Memory B cell (primary cell): ENCODE measurements around the gene PLXNB2.
A peak's percentile ranks its signal among the peaks of the same experiment; 100 is the strongest.
"Not testable (repeated sequence)": the region's sequence is repeated elsewhere in the genome, so short reads cannot be mapped to it uniquely, and the experiment has no call there.

Source experiments
- ATAC-seq: fragments of 150-1000 bp; cut with Tn5 transposase; 2 replicates; pipeline ENCODE4 v1.10.0; 2021; ENCODE audit warnings: low read depth, mild to moderate bottlenecking, moderate library complexity
- DNase-seq, 2 donors: peaks; one replicate each; pipeline ENCODE4 v3.0.0; 2022; ENCODE audit warnings: low spot score in 2 of 2
- H3K27ac Mint-ChIP-seq: one replicate; pipeline ENCODE4 v1.8.0; 2022; ENCODE audit warnings: mild to moderate bottlenecking, moderate library complexity, mixed read lengths
- H3K27me3 Mint-ChIP-seq: one replicate; pipeline ENCODE4 v1.8.0; 2022; ENCODE audit warnings: mixed read lengths
- H3K36me3 Mint-ChIP-seq: one replicate; pipeline ENCODE4 v1.8.0; 2022; ENCODE audit warnings: mild to moderate bottlenecking, mixed read lengths
- H3K4me1 Mint-ChIP-seq: one replicate; pipeline ENCODE4 v1.8.0; 2022; ENCODE audit warnings: mixed read lengths
- H3K4me3 Mint-ChIP-seq: one replicate; pipeline ENCODE4 v1.8.0; 2022; ENCODE audit warnings: mild to moderate bottlenecking, moderate library complexity, mixed read lengths
- H3K9me3 Mint-ChIP-seq: one replicate; pipeline ENCODE4 v1.8.0; 2022; ENCODE audit warnings: mixed read lengths

PLXNB2 gene

GRCh38 chr22:50277761-50278160, 29.7 kb downstream of the PLXNB2 start:
- Mint-ChIP-seq H3K4me3 (no peak overlapping the region), H3K9me3 (no peaks in the 10 kb centered on the region), H3K27ac (no peak overlapping the region), H3K4me1 (peaks cover 9% of the 10 kb centered on the region), H3K27me3 (peaks cover under 1% of the 10 kb centered on the region), H3K36me3 (no peaks in the 10 kb centered on the region)
- DNase-seq, result no peak
- no peak for ATAC-seq

GRCh38 chr22:50276143-50276542, 31.3 kb downstream of the PLXNB2 start:
- peak; percentile 30 to 79 for DNase-seq
- H3K4me3 Mint-ChIP-seq, result no peak overlapping the region
- H3K27ac Mint-ChIP-seq, result no peak overlapping the region
- peaks cover 2% of the 10 kb centered on the region for H3K27me3 Mint-ChIP-seq
- H3K4me1 Mint-ChIP-seq, result peaks cover 9% of the 10 kb centered on the region
- H3K36me3 Mint-ChIP-seq, result no peaks in the 10 kb centered on the region
- peak; percentile 74 for ATAC-seq
- H3K9me3 Mint-ChIP-seq, result no peaks in the 10 kb centered on the region

- DNase-seq, result no peak
- ATAC-seq, result no peak
- Mint-ChIP-seq H3K9me3 (no peaks in the 10 kb centered on the region), H3K4me1 (peaks cover 12% of the 10 kb centered on the region), H3K36me3 (no peaks in the 10 kb centered on the region), H3K27ac (no peak overlapping the region), H3K27me3 (peaks cover 2% of the 10 kb centered on the region), H3K4me3 (no peak overlapping the region)
Measured at GRCh38 chr22:50275181-50276055, 32.0 kb downstream of the PLXNB2 start.

- Mint-ChIP-seq H3K4me1 (peaks cover 12% of the 10 kb centered on the region), H3K27me3 (peaks cover 2% of the 10 kb centered on the region), H3K36me3 (no peaks in the 10 kb centered on the region), H3K4me3 (no peak overlapping the region), H3K9me3 (no peaks in the 10 kb centered on the region), H3K27ac (no peak overlapping the region)
- ATAC-seq (no peak), DNase-seq (no peak)
Measured at GRCh38 chr22:50274771-50275170, 32.7 kb downstream of the PLXNB2 start.

GRCh38 chr22:50274311-50274710, 33.1 kb downstream of the PLXNB2 start:
- H3K4me3 Mint-ChIP-seq, result no peak overlapping the region
- ATAC-seq, result peak; percentile 20
- no peak for DNase-seq

GRCh38 chr22:50273781-50274180, 33.7 kb downstream of the PLXNB2 start:
- not testable (repeated sequence) for H3K4me3 Mint-ChIP-seq

More at GRCh38 chr22:50274311-50274710, 33.1 kb downstream of the PLXNB2 start:
- no peak overlapping the region for H3K27ac Mint-ChIP-seq
- H3K27me3 Mint-ChIP-seq, result peaks cover 2% of the 10 kb centered on the region
- H3K9me3 Mint-ChIP-seq, result no peaks in the 10 kb centered on the region
- no peaks in the 10 kb centered on the region for H3K36me3 Mint-ChIP-seq
- H3K4me1 Mint-ChIP-seq, result peaks cover 12% of the 10 kb centered on the region

GRCh38 chr22:50273352-50273751, 34.1 kb downstream of the PLXNB2 start:
- not testable (repeated sequence) for H3K4me3 Mint-ChIP-seq, H3K27ac Mint-ChIP-seq, H3K36me3 Mint-ChIP-seq, DNase-seq, ATAC-seq, H3K27me3 Mint-ChIP-seq, H3K9me3 Mint-ChIP-seq
- H3K4me1 Mint-ChIP-seq, result peaks cover 15% of the 10 kb centered on the region

More at GRCh38 chr22:50273781-50274180, 33.7 kb downstream of the PLXNB2 start:
- not testable (repeated sequence) for H3K27me3 Mint-ChIP-seq, ATAC-seq, DNase-seq, H3K9me3 Mint-ChIP-seq, H3K27ac Mint-ChIP-seq, H3K36me3 Mint-ChIP-seq
- peaks cover 12% of the 10 kb centered on the region for H3K4me1 Mint-ChIP-seq

- no peak overlapping the region for H3K27ac Mint-ChIP-seq
- peaks cover 15% of the 10 kb centered on the region for H3K4me1 Mint-ChIP-seq
- H3K36me3 Mint-ChIP-seq, result no peaks in the 10 kb centered on the region
- no peaks in the 10 kb centered on the region for H3K9me3 Mint-ChIP-seq
- ATAC-seq (no peak), DNase-seq (no peak)
- peak overlapping the region; percentile 21 for H3K4me3 Mint-ChIP-seq
- peaks cover 2% of the 10 kb centered on the region for H3K27me3 Mint-ChIP-seq
Measured at GRCh38 chr22:50272044-50272802, 35.2 kb downstream of the PLXNB2 start.

- ATAC-seq, result peak; percentile 23
- peaks cover 2% of the 10 kb centered on the region for H3K27me3 Mint-ChIP-seq
- H3K4me1 Mint-ChIP-seq, result peaks cover 15% of the 10 kb centered on the region
- peak; percentile 55 to 60 for DNase-seq
- peak overlapping the region; percentile 27 for H3K4me3 Mint-ChIP-seq
- H3K27ac Mint-ChIP-seq, result no peak overlapping the region
- no peaks in the 10 kb centered on the region for H3K36me3 Mint-ChIP-seq
- no peaks in the 10 kb centered on the region for H3K9me3 Mint-ChIP-seq
Measured at GRCh38 chr22:50271519-50271970, 35.9 kb downstream of the PLXNB2 start.

- H3K4me3 Mint-ChIP-seq, result peak overlapping the region; percentile 80
- no peaks in the 10 kb centered on the region for H3K36me3 Mint-ChIP-seq
- H3K9me3 Mint-ChIP-seq, result no peaks in the 10 kb centered on the region
- H3K27me3 Mint-ChIP-seq, result peaks cover 2% of the 10 kb centered on the region
- H3K27ac Mint-ChIP-seq, result no peak overlapping the region
- DNase-seq, result peak; percentile 51 to 76
- H3K4me1 Mint-ChIP-seq, result peaks cover 13% of the 10 kb centered on the region
- peak; percentile 45 for ATAC-seq
Measured at GRCh38 chr22:50270666-50271394, 36.6 kb downstream of the PLXNB2 start.

GRCh38 chr22:50269970-50270665, 37.3 kb downstream of the PLXNB2 start, which contains the start of gene MAPK11:
TSS of gene MAPK11 (minus strand) at chr22:50270380. CDS start at chr22:50270292, 88 bp downstream.
- Mint-ChIP-seq H3K9me3 (no peaks in the 10 kb centered on the region), H3K4me3 (peak within 1 kb of the TSS; percentile 80), H3K27me3 (peaks cover 4% of the 10 kb centered on the region), H3K36me3 (no peaks in the 10 kb centered on the region), H3K27ac (no peak within 1 kb of the TSS), H3K4me1 (peaks cover 14% of the 10 kb centered on the region)
- DNase-seq (peak; percentile 54 to 64), ATAC-seq (peak; percentile 62)

GRCh38 chr22:50269573-50269969, 37.9 kb downstream of the PLXNB2 start:
- H3K27me3 Mint-ChIP-seq, result peaks cover 5% of the 10 kb centered on the region
- peaks cover 15% of the 10 kb centered on the region for H3K4me1 Mint-ChIP-seq
- no peaks in the 10 kb centered on the region for H3K36me3 Mint-ChIP-seq
- peak overlapping the region; percentile 59 for H3K4me3 Mint-ChIP-seq
- H3K9me3 Mint-ChIP-seq, result no peaks in the 10 kb centered on the region
- no peak for ATAC-seq
- no peak overlapping the region for H3K27ac Mint-ChIP-seq
- no peak for DNase-seq

GRCh38 chr22:50268655-50269113, 38.8 kb downstream of the PLXNB2 start:
- Mint-ChIP-seq H3K27ac (no peak overlapping the region), H3K4me1 (peaks cover 10% of the 10 kb centered on the region), H3K27me3 (peaks cover 5% of the 10 kb centered on the region), H3K9me3 (no peaks in the 10 kb centered on the region), H3K36me3 (no peaks in the 10 kb centered on the region), H3K4me3 (peak overlapping the region; percentile 7)
- ATAC-seq, result no peak
- no peak for DNase-seq
